ENCODE measurements around the gene FAM72A.
A peak's percentile ranks its signal among the peaks of the same experiment; 100 is the strongest.
"Not testable (repeated sequence)": the region's sequence is repeated elsewhere in the genome, so short reads cannot be mapped to it uniquely, and the experiment has no call there.

FAM72A gene

DNA sequence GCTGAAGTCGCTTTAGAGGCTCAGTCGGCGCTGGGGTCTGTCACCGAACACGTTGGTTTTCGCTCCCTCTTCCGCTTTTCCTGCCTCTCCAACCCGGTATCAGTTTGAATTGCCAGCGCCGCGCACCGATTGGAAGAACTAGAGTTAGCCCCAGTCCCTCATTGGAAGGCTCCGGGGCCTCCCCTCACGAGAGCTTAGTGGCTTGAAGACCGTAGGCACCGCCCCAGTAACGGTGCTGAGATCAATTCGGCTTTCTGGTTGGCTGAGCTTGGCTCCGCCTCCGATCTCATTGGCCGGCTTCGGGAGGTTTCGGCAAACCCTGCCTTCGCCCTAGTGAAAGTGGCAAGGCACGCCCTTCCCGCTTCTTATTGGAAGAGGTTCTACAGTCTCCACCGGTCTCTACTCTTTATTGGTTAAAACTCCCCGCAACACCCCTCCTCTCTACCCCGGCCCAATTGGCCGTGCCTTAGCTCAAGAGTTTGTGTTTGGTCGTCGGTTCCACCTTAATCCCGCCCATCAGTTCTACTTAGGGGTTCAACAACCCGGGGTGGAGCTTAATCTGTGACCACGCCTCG lies at the start of gene FAM72A:
Gene FAM72A, minus strand, starts transcription at position 51 of the 575 bp plus-strand sequence. CDS start 814 bp downstream, outside the sequence.
- DNase-seq = peak; percentile 92 to 96

DNA sequence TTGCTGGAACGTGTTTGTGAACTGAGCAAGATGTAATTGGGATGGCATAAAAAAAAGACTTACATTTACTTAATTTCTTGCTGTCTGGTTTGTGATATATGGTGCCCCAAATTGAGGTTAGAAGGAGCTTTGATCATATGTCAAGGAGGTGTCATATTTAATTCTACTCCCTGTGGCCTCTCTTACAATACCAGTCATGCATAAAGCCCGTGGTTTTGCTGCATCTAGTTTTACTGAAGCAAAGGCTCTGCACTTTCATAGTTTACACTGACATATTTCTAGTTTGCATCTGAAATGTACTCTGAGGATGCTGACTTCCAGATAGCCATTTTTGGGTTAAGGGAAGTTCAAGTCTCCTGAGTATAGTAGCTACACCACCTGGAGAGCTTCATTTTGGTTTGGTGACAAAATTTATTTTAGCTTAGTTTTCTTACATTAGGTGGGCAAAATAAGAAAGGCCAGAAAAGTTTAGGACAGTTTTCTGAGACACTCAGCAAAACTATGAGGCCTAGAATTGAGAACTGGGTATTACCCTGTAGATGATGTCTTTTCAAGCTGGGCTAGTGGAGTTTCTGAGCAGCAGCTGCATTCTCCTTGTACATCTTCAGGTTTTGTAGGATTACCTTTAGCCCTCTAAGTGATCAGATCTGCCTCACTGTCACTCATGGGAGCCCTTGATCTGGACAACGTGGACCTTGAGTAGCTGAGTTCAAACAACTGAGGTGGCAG lies 48.5 kb upstream of the FAM72A start:
- DNase-seq = not testable (repeated sequence)

DNA sequence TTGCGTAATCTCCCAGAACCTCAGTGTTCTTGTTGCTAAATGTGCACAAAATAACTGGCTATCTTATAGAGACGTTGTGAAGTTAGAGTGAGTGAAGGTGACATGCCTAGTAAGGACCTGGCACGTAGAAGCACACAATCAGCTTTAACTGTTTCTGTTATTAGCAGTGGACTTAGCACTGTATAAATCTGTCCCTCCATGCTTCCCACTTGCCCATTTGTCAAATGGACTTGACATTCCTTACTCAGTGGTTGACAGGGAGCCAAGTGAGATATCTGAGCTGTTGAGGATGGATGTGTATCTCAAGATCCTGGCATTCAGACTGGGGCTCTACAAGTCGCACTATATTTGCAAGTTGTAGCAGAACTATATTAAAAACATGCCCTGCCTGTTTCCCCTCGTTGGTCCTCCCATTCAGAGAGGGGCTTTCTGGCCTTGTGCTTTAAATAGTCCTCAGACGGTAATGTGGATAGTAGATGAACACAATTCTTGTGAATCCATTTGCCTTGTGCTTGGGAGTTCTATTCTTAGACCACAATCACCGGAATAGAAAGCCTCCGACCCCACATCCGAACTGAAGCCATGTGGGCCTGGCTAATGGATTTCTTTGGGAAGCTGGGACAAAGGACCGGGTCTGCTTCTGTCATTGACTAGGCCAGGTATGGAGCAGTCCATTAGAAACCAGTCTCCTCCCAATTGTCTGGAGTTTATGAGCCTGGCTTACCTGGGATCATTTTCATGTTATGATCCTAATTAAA lies 43.7 kb upstream of the FAM72A start:
- not testable (repeated sequence) for DNase-seq

DNA sequence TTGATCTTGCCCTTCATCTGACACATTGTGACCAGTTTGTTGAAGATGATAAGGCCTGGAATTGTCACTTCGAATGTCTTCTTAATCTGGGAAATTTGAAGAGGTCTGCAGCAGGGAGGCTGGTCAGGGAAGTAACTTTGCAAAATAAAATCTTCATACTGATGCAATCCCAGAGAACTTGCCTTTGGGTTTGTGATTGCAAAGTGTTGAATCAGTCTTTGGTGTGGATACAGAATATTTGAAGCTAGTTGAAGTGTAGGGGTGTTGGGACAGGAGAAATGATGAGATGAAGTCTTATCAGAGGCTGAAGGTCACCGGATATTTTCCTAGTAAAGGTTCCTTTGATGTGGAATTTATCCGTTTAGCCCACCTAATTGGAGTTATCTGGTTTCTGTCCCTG lies 42.8 kb upstream of the FAM72A start:
- not testable (repeated sequence) for DNase-seq

DNA sequence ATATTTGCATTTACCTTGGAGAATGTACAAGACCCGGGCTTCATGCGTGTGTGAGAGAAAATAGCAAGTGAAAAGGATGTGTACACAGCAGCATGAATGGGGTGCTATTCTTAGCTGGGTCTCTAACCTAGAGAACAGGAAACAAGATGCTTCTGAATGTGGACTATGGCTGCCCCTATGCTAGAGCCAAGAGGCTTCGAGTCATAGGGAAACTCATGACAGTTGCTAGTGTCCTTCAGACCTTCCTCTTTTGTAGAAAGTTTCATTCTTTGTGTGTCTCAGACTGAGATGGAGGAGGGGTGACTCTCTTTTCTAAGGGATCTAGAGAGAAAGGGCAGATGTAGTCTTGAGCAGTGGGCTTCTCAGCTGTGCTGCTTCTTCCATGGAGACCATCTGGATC lies 40.7 kb upstream of the FAM72A start:
- DNase-seq = not testable (repeated sequence)

DNA sequence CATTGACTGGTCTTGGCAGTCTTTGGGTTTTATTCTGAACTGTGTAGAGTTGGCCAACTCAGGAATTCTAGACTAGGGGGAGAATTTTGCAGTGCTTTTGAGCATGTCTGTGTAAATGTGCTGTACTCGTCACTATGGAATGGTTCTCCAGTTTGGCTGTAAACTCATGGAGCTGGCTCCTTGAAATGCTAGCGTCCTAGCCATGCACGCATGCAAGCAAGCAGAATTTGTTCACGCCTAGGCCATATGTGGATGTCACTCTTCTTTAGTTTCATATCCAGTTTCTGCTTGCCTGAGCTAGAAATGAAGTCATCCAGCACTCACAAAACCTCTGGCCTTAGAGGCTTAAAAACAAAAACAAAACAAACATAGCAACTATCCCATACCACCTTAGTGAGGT lies 37.6 kb upstream of the FAM72A start:
- DNase-seq = not testable (repeated sequence)

DNA sequence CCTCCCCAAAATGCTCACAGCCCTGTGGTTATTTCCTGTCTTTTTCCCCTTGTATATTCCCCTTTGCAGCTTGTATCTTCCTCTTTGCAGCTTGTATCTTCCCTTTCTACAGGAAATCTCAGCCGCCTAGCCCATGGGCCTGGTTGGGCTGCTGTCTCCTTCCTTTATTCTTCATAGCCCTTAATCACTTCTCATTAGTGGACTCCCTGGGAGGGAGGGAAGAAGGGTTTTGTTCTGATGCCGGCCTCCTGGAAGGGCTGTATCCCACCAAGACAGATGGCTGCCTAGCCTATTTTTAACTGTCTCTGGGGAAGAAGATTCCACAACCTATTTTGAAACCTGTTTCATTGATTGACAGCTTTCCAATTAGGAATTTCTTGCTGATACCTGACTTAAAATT lies 32.6 kb upstream of the FAM72A start:
- DNase-seq = not testable (repeated sequence)

DNA sequence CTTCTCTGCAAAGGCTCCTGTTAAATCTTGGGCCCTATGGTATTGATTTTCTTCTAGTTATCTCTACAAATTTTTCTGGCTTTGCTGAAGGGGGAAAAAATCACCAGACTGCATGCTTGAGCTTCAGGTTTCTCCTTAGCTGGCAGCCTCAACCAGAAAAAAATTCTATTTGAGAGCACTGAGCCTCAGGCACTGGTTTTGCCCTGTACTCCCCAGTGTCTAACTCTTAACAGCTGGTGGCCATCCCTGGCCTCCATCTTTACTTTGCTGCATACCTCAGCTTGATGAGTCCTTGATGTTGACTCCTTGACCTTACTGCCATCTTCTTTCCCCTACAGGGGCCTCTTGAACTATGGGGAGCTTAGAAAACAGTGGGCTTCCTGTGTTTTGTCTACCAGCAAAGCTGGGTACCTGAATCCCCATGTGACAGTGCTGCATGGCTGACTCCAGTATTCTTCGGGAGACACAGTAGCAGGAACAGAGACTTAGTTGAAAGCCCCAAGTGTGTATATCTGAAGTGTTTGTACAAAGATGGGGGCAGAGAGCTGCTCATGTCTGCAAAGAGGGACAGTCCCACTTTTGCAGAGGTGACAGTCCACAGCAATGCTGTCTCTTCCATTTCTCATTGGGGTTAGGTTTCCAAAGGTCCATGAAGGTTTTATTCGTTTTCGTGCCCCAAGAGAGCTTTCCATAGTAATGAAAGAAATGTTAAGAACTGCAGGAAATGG lies 31.7 kb upstream of the FAM72A start:
- not testable (repeated sequence) for DNase-seq

DNA sequence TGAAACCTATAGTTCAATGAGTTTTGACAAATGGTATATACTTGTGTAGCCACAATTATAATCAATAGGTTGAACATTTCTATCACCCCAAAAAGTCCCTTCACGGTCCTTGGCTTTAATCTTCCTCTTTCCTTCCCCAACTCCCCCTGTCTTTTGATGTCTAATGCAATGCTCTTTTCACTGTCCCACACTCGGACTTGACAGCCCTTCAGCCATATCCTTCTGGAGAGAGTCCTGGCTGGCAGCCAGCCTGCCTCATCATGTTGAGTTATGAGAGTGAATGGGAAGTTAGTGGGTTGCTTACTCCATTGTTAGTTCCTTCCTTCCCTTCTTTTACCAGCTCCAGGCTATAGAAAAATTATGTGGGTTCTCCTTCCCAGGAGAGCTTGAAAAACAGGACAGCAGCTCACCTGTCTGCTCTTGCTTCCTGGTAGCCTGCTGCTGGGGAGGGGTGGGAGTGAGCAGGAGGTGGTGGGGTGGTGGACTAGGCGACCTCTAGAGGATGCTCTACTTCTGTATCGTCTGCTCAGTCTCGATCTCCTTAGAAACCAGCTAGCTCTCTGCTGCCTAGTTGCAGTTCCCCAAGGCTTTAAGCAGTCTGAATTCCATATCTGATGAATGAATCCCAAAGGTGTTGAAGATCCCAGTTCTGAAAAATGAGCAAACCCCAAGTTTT lies 30.5 kb upstream of the FAM72A start:
- DNase-seq = not testable (repeated sequence)

DNA sequence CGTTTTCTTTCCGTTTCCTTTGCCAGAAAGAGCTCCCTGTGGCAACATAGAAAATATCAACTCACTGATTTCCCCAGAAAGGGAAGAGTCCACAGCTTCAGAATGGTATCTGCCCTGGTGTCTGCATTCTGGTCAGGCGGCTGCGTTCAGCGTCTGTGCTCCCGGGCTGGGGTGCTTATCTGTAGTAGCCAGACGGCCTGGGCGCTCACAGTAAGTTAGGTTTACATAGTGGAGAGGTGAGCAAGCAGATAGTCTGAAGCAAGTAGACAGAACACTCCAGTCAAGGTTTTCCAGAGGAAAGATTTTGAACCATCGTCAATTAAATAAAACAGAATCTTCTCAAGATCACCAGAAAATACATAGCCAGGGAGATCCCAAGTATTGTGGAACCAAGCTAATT lies 29.4 kb upstream of the FAM72A start:
- not testable (repeated sequence) for DNase-seq

DNA sequence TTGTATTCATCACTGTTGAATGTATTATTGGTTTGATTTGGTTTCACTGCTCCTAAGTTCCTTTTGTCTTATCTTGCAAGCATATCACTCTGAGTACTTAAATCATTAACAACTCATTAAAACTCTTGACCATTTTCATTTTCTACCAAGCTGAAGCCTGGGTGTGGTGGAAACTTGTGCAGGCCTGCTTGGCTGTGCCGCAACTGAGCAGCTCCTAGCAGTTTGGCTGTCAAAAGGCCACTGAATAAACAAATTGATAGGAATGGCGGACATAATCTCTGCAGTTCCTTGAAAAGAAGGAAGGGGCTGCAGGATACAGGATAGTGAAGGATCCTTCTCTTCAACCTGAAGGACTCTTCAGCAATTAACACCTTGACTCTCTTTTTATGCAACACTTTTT lies 26.6 kb upstream of the FAM72A start:
- DNase-seq = not testable (repeated sequence)

DNA sequence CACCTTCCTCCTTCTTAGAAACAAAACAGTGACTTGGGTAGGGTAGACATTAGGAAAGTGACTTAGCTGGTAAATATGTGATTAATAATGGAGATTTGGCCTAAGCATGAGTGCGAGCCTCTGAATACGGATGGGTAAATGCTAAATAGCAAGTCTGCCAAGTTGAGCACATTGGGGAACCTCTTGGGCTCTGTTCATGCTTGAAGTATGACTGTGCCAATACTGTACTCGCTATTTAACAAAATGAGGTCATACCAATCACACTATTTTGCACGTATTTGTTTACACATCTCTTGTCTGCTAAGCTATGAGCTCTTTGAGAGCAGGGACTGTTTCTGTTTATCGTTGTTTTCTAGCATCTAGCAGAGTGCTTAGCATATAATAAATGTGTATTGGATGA lies 24.2 kb upstream of the FAM72A start:
- not testable (repeated sequence) for DNase-seq

DNA sequence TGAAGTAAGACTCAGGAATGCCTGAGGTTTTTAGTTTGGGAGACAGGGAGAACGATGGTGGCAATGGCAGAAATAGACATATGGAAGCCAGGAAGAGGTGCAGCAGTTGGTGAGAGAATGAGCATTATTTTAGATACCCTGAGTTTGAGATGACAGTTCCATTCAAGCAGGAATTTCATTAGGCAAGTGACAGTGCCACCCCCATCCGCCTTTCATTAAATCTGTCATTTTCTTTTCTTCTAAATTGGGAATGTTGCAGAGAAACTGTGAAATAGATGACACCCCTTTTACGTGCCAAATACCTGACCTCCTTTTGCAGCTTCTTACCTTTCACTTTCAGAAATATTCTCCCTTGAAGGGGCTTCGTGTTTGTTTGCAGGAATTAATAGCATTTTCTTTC lies 22.7 kb upstream of the FAM72A start:
- not testable (repeated sequence) for DNase-seq

DNA sequence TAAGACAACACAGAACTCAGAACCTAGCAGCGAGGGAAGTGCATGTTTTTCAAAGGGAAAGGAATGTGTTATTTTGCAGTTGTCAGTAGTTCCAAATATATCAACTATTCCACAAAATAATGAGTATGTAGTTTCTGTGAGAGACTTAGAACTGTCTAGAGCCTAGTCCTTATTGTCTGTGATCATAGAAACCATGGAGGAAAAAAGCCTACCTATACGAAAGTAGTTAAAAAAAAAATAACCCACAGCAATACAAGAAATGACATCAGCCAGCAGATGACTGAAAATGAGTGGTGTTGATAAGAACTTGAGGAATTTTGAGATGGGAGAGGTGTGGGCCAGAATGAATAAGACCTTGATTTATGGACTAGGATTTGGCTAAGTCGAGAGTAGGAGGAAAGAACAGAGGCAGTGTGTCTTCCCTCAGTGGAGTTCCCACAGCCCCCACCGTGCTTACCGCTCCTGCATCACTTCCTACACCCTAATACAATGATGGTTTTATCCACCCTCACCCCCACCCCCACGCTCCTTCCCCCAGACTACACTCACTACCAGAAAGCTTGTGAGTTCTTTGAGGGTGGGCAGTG lies 21.6 kb upstream of the FAM72A start:
- not testable (repeated sequence) for DNase-seq

DNA sequence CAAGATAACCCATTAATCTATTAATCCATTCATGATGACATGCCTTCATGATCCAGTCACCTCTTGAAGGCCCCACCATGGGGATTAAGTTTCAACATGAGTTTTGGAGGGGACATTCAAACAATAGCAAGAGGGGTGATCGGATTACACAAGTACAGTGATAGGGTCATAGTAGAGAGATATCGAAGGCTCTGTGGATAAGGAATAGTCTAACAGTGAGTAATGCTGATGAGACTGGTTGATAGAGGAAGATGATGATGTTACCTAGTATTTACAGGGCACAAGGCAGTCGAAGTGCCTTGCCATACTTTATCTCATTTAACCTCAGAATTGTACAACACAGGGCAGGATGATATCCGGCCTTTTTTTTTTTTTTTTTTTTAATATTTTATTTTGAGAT lies 18.9 kb upstream of the FAM72A start:
- DNase-seq = not testable (repeated sequence)

DNA sequence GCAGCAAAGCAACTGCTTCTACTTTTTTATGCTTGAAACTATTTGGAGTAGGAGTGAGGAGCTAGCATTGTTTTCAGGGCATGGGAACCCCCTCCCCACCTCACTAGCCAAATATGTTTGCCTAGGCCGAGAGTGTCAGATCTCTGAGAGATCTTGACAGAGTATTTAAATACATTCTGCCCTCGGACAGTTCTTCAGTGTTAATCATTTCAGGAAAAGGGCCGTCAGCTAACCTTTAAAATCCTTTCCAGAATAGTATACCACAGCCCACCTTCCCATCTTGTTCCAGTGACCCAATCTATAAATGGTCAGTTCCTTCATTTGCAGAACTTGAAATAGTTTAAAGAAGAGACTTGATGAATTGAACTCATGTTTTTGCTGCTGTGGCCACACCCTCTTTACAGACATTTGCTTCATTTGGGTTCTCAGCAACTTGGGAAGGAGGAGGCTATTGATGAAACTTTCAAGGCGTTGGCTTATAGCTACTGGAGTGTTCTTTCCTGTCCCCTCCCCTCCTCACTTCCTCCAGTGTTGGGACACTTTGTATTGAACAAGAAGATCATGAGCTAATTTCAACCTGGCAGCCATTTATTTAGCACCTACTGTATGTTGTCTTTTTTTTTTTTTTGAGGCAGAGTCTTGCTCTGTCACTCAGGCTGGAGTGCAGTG lies 17.8 kb upstream of the FAM72A start:
- not testable (repeated sequence) for DNase-seq

DNA sequence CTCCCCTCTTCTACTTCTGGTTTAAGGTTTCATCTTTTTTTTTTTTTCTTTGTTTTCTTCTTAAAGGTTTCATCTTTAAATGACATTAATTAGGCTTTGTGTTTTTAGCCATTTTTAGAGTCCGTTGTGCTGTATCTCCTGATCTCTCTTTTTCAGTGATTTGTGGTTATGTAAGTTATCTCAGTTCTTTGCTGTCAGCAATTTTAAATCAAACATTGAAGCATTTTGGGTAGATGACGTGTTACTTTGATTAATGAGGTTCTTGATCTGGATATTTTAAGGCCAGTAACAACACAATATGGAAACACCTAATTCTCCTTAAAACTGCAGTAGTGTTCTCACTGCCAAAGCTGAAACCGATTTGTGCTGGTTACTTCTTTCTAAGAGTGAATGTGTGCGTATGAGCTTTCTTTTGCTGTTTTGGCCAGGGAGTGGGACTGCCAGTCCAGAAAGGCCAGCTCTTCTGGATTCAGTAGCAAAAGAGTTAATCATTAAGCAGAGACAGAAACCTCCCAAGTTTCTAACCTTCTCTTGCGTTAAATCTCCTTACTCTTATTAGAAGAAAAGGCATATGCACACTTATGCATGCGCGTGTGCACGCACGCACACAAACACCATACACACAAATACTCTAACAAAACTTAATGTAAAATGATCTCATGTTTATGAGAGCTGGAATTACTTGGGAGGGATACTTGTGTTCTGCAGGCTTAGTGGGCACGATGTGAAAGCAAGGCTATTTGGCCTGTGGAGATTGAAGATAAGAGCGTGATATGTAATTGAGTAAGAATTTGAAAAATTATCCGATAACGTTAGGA lies 17.1 kb upstream of the FAM72A start:
- not testable (repeated sequence) for DNase-seq

DNA sequence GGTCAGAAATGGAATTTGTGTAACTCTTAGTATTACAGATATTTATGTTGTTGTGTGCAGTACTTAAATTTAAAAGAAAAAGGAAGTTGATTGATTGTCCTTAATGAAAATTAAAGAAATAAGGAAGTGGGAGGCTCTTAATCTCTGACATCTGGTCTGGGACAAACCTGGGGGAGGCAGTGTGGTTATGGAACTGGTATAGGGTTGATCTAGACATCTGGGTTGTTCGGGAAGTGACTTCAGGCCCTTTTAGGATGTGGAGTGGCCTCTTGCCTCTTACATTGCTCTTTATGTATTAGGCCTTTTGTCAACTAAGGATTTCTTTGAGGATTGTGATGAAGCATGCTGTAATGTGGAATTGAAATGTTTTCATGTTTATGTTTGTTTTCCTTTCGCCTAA lies 16.1 kb upstream of the FAM72A start:
- not testable (repeated sequence) for DNase-seq

DNA sequence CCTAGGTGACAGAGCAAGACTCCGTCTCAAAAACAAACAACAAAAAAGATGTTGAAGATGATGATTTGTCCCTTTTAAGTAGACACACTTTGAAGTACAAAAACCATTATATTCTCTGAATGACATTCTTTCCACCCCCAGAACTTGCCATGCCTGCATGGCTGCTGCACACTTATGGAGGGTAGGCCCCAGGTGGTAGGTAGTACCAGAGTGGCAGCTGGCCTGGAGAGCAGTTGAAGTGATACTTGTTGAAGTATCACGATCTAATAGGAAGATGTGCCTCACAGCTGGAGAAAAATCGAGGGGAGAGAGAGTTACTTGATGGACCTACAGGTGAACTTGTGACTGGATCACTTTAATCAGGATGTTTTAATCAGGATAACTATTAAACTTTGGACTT lies 15.6 kb upstream of the FAM72A start:
- DNase-seq = not testable (repeated sequence)

DNA sequence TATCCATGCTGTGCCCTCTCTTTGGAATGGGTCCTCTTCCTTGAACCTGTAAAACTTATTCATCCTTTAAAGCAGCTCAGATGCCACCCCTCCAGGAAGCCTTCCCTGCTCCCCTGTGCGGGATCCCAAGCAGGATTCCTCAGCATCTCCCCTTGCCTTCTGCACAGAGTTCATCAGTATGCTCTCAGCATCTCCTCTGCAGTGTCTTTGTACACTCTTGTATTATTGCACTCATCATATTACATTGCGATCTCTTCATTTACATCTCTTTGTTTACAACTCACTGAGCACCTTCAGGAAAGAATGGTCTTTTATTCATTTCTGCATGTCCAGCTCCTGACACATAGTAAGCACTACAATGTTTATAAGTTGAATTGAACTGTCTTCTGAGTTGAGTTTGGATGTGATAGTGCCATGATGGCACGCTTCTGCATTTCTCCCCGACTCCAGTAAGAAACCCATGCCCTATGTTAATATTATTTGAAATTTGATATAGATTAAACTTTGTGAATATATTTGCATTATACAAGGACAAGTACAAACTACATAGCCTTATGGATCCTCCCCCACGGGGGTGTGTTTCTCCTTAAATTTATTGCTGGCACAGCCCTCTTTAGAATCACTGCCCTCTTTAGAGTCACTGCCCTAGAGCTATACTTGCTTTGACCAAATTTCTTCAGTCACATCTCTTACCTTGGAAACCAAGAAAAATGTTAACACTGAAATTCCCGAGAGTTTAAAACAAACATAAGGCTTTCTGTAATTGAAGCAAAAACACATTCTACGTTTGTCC lies 13.2 kb upstream of the FAM72A start:
- not testable (repeated sequence) for DNase-seq

Measured in stimulated activated CD4-positive, alpha-beta T cell treated with anti-CD3 and anti-CD28 coated beads, Interleukin-2, amount 100 ng/mL, for 24 hours (primary cell).